Panc1 (cell line): ENCODE measurements around the gene CDK19. TPM values are rescaled to one million over a fixed set of nuclear protein-coding genes. Genes with fewer than 3 reads are reported as not detected.
"Not testable (repeated sequence)": the region's sequence is repeated elsewhere in the genome, so short reads cannot be mapped to it uniquely, and the experiment has no call there.

Source experiments
- ATAC-seq: fragments of 200-7000 bp; cut with Tn5 transposase; 2 replicates; pipeline ENCODE4 v1.9.1; 2020; ENCODE audit warnings: mild to moderate bottlenecking, moderate library complexity
- BruUV-seq: library from RNA; stranded (reverse); fragments of 400-500 nt; replicated peaks from 2 replicates; lab custom pipeline; 2021; lab: Mats Ljungman, UMichigan
- CTCF ChIA-PET: fragments of 300-600 bp; sonication (Branson Sonifier 250); formaldehyde crosslinking; loops from one replicate; lab custom pipeline; 2022; ENCODE audit warnings: antibody characterized with exemption; lab: Charles Lee
- POLR2A ChIA-PET: fragments of 300-600 bp; sonication (Branson Sonifier 250); formaldehyde crosslinking; loops from one replicate; lab custom pipeline; 2022; ENCODE audit warnings: antibody characterized with exemption; lab: Charles Lee
- DNase-seq: peaks from one replicate; pipeline ENCODE4 v3.0.0-alpha.2; 2010; ENCODE audit warnings: low read depth, low spot score
- H3K27ac ChIP-seq: 2 replicates; pipeline ENCODE4 v1.5.1; 2011; ENCODE audit warnings: mild to moderate bottlenecking, low read length, inconsistent platforms
- H3K27me3 ChIP-seq: fragments of 200-500 bp; sonication (Bioruptor generic); 2 replicates; pipeline ENCODE4 v1.6.0; 2014; ENCODE audit warnings: low read length, inconsistent platforms; ENCODE audit not compliant: control insufficient read depth, insufficient read depth
- H3K36me3 ChIP-seq: fragments of 200-500 bp; sonication (Bioruptor generic); 2 replicates; pipeline ENCODE4 v1.5.1; 2014; ENCODE audit warnings: inconsistent platforms, mild to moderate bottlenecking, low read length, moderate library complexity; ENCODE audit not compliant: control insufficient read depth, insufficient read depth
- H3K4me1 ChIP-seq: 2 replicates; pipeline ENCODE4 v1.5.1; 2011; ENCODE audit warnings: inconsistent platforms, mild to moderate bottlenecking, low read length, moderate library complexity; ENCODE audit not compliant: control insufficient read depth, insufficient read depth
- H3K4me3 ChIP-seq, 2 experiments: 2 replicates each; pipeline ENCODE4 v1.5.1; 2011 to 2012; ENCODE audit warnings: low read depth in 2 of 2, low read length in 2 of 2, mild to moderate bottlenecking in 2 of 2, inconsistent platforms in 1 of 2, moderate library complexity in 1 of 2
- H3K9me3 ChIP-seq: fragments of 200-500 bp; sonication (Bioruptor generic); 2 replicates; pipeline ENCODE4 v1.5.1; 2014; ENCODE audit warnings: low read depth, mild to moderate bottlenecking, inconsistent platforms, low read length, moderate library complexity; ENCODE audit not compliant: control insufficient read depth, insufficient read depth
- CTCF ChIP-seq: fragments of 450-650 bp; IDR thresholded peaks from 2 replicates; pipeline ENCODE4 v1.5.1; 2017; ENCODE audit warnings: mild to moderate bottlenecking
- POLR2AphosphoS5 ChIP-seq: IDR thresholded peaks from 2 replicates; pipeline ENCODE4 v1.6.1; 2012; ENCODE audit warnings: mild to moderate bottlenecking, low read depth, low read length, moderate library complexity
- REST ChIP-seq, 2 experiments: IDR thresholded peaks; 2 replicates each; pipeline ENCODE4 v1.6.1; 2011 to 2012; ENCODE audit warnings: low read depth in 2 of 2, control low read depth in 1 of 2, low read length in 1 of 2, mild to moderate bottlenecking in 1 of 2, moderate library complexity in 1 of 2; ENCODE audit not compliant: insufficient read depth in 1 of 2
- SIN3A ChIP-seq: IDR thresholded peaks from 2 replicates; pipeline ENCODE4 v1.6.1; 2012; ENCODE audit warnings: low read depth, mild to moderate bottlenecking, low read length, moderate library complexity, borderline replicate concordance; ENCODE audit not compliant: insufficient read depth
- TCF7L2 ChIP-seq: IDR thresholded peaks from 2 replicates; pipeline ENCODE4 v1.6.1; 2011; ENCODE audit warnings: mild to moderate bottlenecking, low read depth, low read length, inconsistent platforms
- in situ Hi-C: cut with HindIII; loops from 2 replicates; pipeline ENCODE4 v1.10.0; 2016; ENCODE audit warnings: low sequenced_read_pairs, low pct_unique_long_range_greater_than_20kb
- intact Hi-C: fragments of 100-400 bp; cut with micrococcal nuclease; formaldehyde crosslinking; loops from one replicate; pipeline ENCODE4 v1.10.0; 2022; ENCODE audit not compliant: unreplicated experiment
- total RNA-seq: library from RNA; stranded (reverse); gene quantifications from one replicate; pipeline ENCODE4 v1.2.1, GENCODE V29; 2021; ENCODE audit not compliant: unreplicated experiment

Gene CDK19
- total RNA-seq, 1 experiment from 2014 or later, result 48.4 TPM

GRCh38 chr6:110755411-110755834 is 59.8 kb downstream of the CDK19 start:
- no peak for ATAC-seq
- CTCF ChIA-PET, result no interaction called here

GRCh38 chr6:110753936-110754668 is 61.2 kb downstream of the CDK19 start:
- H3K27ac ChIP-seq, DNase-seq, H3K4me3 ChIP-seq, ATAC-seq, BruUV-seq, H3K9me3 ChIP-seq, H3K4me1 ChIP-seq, H3K36me3 ChIP-seq, in situ Hi-C loops, H3K27me3 ChIP-seq, intact Hi-C loops: not testable (repeated sequence)
- POLR2A ChIA-PET, result interaction anchor here (0.6 to 0.7 kb wide), 3 partner anchors 61 to 118 kb away, joined by 3 to 10 read pairs (median 5); partner anchors contain the start of gene CDK19
- CTCF ChIA-PET, result interaction anchor here (0.6 kb wide), 1 partner anchor 95 kb away, joined by 3 read pairs; no protein-coding TSS in a partner anchor

More at GRCh38 chr6:110755411-110755834, 59.8 kb downstream of the CDK19 start:
- no peaks in the 10 kb centered on the region for H3K27me3 ChIP-seq
- BruUV-seq, result no TSS peak
- H3K9me3 ChIP-seq, result no peaks in the 10 kb centered on the region
- H3K36me3 ChIP-seq, result no peaks in the 10 kb centered on the region
- intact Hi-C loops, result no loop called here
- in situ Hi-C loops, result no loop called here
- no peak overlapping the region for H3K4me3 ChIP-seq
- POLR2A ChIA-PET, result interaction anchor here (0.5 to 0.6 kb wide), 2 partner anchors 14 to 33 kb away, joined by 3 to 4 read pairs; no protein-coding TSS in a partner anchor
- TF ChIP-seq TCF7L2 (no peak), REST (IDR thresholded peaks at IDR 0.05; ENCODE audit: insufficient read depth in 1 of 2, low read depth in 2 of 2, low read length in 1 of 2) (no peak), CTCF (no peak), POLR2AphosphoS5 (no peak), SIN3A (no peak)
- DNase-seq, result no peak
- no peak overlapping the region for H3K27ac ChIP-seq
- no peaks in the 10 kb centered on the region for H3K4me1 ChIP-seq

- BruUV-seq, result no TSS peak
- H3K27me3 ChIP-seq, result no peaks in the 10 kb centered on the region
- H3K9me3 ChIP-seq, result peaks cover 4% of the 10 kb centered on the region; the same call in 1 of the 2 replicates
- intact Hi-C loops (no loop called here), in situ Hi-C loops (no loop called here)
- H3K4me3 ChIP-seq, result no peak overlapping the region
- ATAC-seq (no peak), DNase-seq (no peak)
- ChIA-PET CTCF (no interaction called here), POLR2A (interaction anchor here (0.5 kb wide), 1 partner anchor 67 kb away, joined by 6 read pairs; the partner anchor contains the start of gene CDK19)
- no peaks in the 10 kb centered on the region for H3K36me3 ChIP-seq
- no peak overlapping the region for H3K27ac ChIP-seq
- no peak for TF ChIP-seq SIN3A
- TF ChIP-seq CTCF, result no peak
- no peak for TF ChIP-seq TCF7L2
- TF ChIP-seq REST (IDR thresholded peaks at IDR 0.05; ENCODE audit: insufficient read depth in 1 of 2, low read depth in 2 of 2, low read length in 1 of 2), result no peak
- TF ChIP-seq POLR2AphosphoS5, result no peak
- peaks cover 7% of the 10 kb centered on the region; the same call in 1 of the 2 replicates for H3K4me1 ChIP-seq
These were observed 66.8 kb downstream of the CDK19 start for GRCh38 chr6:110748453-110748852.
